GM12878 (cell line): ENCODE measurements around the gene CHD1L. TPM values are rescaled to one million over a fixed set of nuclear protein-coding genes. Genes with fewer than 3 reads are reported as not detected.
A peak's percentile ranks its signal among the peaks of the same experiment; 100 is the strongest.
"Not testable (repeated sequence)": the region's sequence is repeated elsewhere in the genome, so short reads cannot be mapped to it uniquely, and the experiment has no call there.

Experiments used
- ATAC-seq: fragments of 200-7000 bp; cut with Tn5 transposase; 3 replicates; pipeline ENCODE4 v1.9.1; 2020; ENCODE audit warnings: mild to moderate bottlenecking, moderate library complexity
- BruUV-seq: library from RNA; stranded (reverse); fragments of 400-500 nt; replicated peaks from 2 replicates; lab custom pipeline; 2021; lab: Mats Ljungman, UMichigan
- CTCF ChIA-PET: fragments of 300-600 bp; sonication (Branson Sonifier 250); formaldehyde crosslinking; extraction: SDS; loops from one replicate; lab custom pipeline; 2021; ENCODE audit warnings: inconsistent platforms; lab: Yijun Ruan, JAX
- POLR2A ChIA-PET: fragments of 350-600 bp; formaldehyde crosslinking; extraction: SDS; loops from one replicate; lab custom pipeline; 2021; ENCODE audit warnings: inconsistent platforms; lab: Charles Lee
- RAD21 ChIA-PET: fragments of 300-600 bp; sonication (Branson Sonifier 250); formaldehyde crosslinking; loops from one replicate; lab custom pipeline; 2023; ENCODE audit warnings: antibody characterized with exemption; ENCODE audit not compliant: unreplicated experiment; lab: Charles Lee
- SMC1A ChIA-PET: fragments of 300-600 bp; sonication (Branson Sonifier 250); formaldehyde crosslinking; loops from one replicate; lab custom pipeline; 2023; ENCODE audit not compliant: unreplicated experiment, uncharacterized antibody; lab: Charles Lee
- DNase-seq: peaks from one replicate; pipeline ENCODE4 v3.0.0-alpha.2; 2011; ENCODE audit warnings: low read depth, low spot score
- FAIRE-seq: peaks from 3 replicates; lab custom pipeline; 2011; peaks lifted over from hg19 to GRCh38; lab: Jason Lieb, UNC
- H2AFZ ChIP-seq: 2 replicates; pipeline ENCODE4 v1.6.0; 2011; ENCODE audit warnings: low read depth, low read length, control low read depth; ENCODE audit not compliant: control insufficient read depth
- H3K27ac ChIP-seq: 2 replicates; pipeline ENCODE4 v1.5.1; 2011; ENCODE audit warnings: control low read depth; ENCODE audit not compliant: control insufficient read depth, insufficient read depth
- H3K27me3 ChIP-seq, 2 experiments: replicated peaks in 1 of 2; 2 replicates each; pipeline versions ENCODE4 v1.6.0 to v1.6.1; 2011; ENCODE audit warnings: low read length in 1 of 2; ENCODE audit not compliant: control insufficient read depth in 2 of 2, insufficient read depth in 2 of 2
- H3K36me3 ChIP-seq, 2 experiments: 2 replicates each; pipeline ENCODE4 v1.5.1; 2011; ENCODE audit warnings: low read length in 1 of 2; ENCODE audit not compliant: control insufficient read depth in 2 of 2, insufficient read depth in 2 of 2
- H3K4me1 ChIP-seq: 2 replicates; pipeline ENCODE4 v1.6.1; 2011; ENCODE audit warnings: mild to moderate bottlenecking, low read length, moderate library complexity, mixed read lengths; ENCODE audit not compliant: control insufficient read depth, insufficient read depth
- H3K4me2 ChIP-seq: 2 replicates; pipeline ENCODE4 v1.6.0; 2011; ENCODE audit warnings: control low read depth; ENCODE audit not compliant: control insufficient read depth, insufficient read depth
- H3K4me3 ChIP-seq: fragments of 200-600 bp; sonication (generic); 2 replicates; pipeline ENCODE4 v1.5.1; 2016
- H3K79me2 ChIP-seq: 2 replicates; pipeline ENCODE4 v1.6.0; 2011; ENCODE audit warnings: low read length; ENCODE audit not compliant: control insufficient read depth, insufficient read depth
- H3K9ac ChIP-seq: 2 replicates; pipeline ENCODE4 v1.8.0; 2011; ENCODE audit warnings: low read length, control low read depth, mixed read lengths; ENCODE audit not compliant: control insufficient read depth, insufficient read depth
- H3K9me3 ChIP-seq: replicated peaks from 3 replicates; pipeline ENCODE4 v1.5.1; 2011; ENCODE audit warnings: mild to moderate bottlenecking, low read length; ENCODE audit not compliant: control insufficient read depth, insufficient read depth
- H4K20me1 ChIP-seq: 2 replicates; pipeline ENCODE4 v1.6.0; 2011; ENCODE audit not compliant: control insufficient read depth, insufficient read depth
- CBFB ChIP-seq: IDR thresholded peaks from 2 replicates; pipeline ENCODE4 v1.6.1; 2016; ENCODE audit warnings: antibody characterized with exemption, low read depth
- CBX5 ChIP-seq: sonication (generic); IDR thresholded peaks from 2 replicates; pipeline ENCODE4 v1.6.1; 2016; ENCODE audit warnings: low read depth, moderate library complexity, mild to moderate bottlenecking, inconsistent platforms
- CHD2 ChIP-seq: IDR thresholded peaks from 2 replicates; pipeline ENCODE4 v1.6.1; 2011; ENCODE audit warnings: low read depth, low read length, improper control_type of control experiment, borderline replicate concordance
- CTCF ChIP-seq, 3 experiments: IDR thresholded peaks in 2 of 3; conservative IDR thresholded peaks in 1 of 3; 2 replicates each; pipeline ENCODE4 v1.5.1; 2011; ENCODE audit warnings: low read depth in 3 of 3, low read length in 3 of 3, mild to moderate bottlenecking in 3 of 3, control low read depth in 2 of 3, moderate library complexity in 2 of 3, inconsistent platforms in 1 of 3, mixed read lengths in 1 of 3; ENCODE audit not compliant: control insufficient read depth in 2 of 3, insufficient read depth in 1 of 3; ENCODE audit errors: extremely low read depth in 1 of 3
- ELK1 ChIP-seq: IDR thresholded peaks from 2 replicates; pipeline ENCODE4 v1.6.1; 2012; ENCODE audit warnings: low read depth, low read length, improper control_type of control experiment
- FOXK2 ChIP-seq: fragments of 450-650 bp; IDR thresholded peaks from 2 replicates; pipeline ENCODE4 v1.6.1; 2017; ENCODE audit warnings: mild to moderate bottlenecking, moderate library complexity
- HCFC1 ChIP-seq: fragments of 150-350 bp; IDR thresholded peaks from 2 replicates; pipeline ENCODE4 v1.6.1; 2014; ENCODE audit warnings: low read length
- NBN ChIP-seq: fragments of 450-650 bp; IDR thresholded peaks from 2 replicates; pipeline ENCODE4 v1.6.1; 2016
- NFIC ChIP-seq: IDR thresholded peaks from 2 replicates; pipeline ENCODE4 v1.6.1; 2012; ENCODE audit warnings: low read depth, mild to moderate bottlenecking, inconsistent platforms, low read length, moderate library complexity
- NR2F1 ChIP-seq: fragments of 450-650 bp; conservative IDR thresholded peaks from 2 replicates; pipeline ENCODE4 v1.6.1; 2017; ENCODE audit warnings: mild to moderate bottlenecking
- PAX8 ChIP-seq: fragments of 450-650 bp; IDR thresholded peaks from 2 replicates; pipeline ENCODE4 v1.6.1; 2017; ENCODE audit warnings: mild to moderate bottlenecking, moderate library complexity
- SMAD1 ChIP-seq: fragments of 450-650 bp; IDR thresholded peaks from 2 replicates; pipeline ENCODE4 v1.6.1; 2018; ENCODE audit warnings: mild to moderate bottlenecking, low read depth; ENCODE audit not compliant: partially characterized antibody
- TCF12 ChIP-seq: IDR thresholded peaks from 2 replicates; pipeline ENCODE4 v1.6.1; 2011; ENCODE audit warnings: low read depth, mild to moderate bottlenecking, low read length
- TCF7 ChIP-seq: IDR thresholded peaks from 2 replicates; pipeline ENCODE4 v1.6.1; 2014; ENCODE audit warnings: antibody characterized with exemption, borderline replicate concordance
- ZNF274 ChIP-seq: IDR thresholded peaks from one replicate; pipeline ENCODE4 v1.8.0; 2011; ENCODE audit not compliant: insufficient read length, insufficient read depth
- ZSCAN29 ChIP-seq: fragments of 450-650 bp; IDR thresholded peaks from 2 replicates; pipeline ENCODE4 v1.6.1; 2017; ENCODE audit warnings: mild to moderate bottlenecking, moderate library complexity
- WGBS: methylation state at CpG from one replicate; pipeline ENCODE4 v1.1.6; 2016; ENCODE audit warnings: low lambda C conversion rate; ENCODE audit not compliant: insufficient replicate concordance, insufficient coverage; ENCODE audit errors: missing lambda C conversion rate; 5-methylcytosine and 5-hydroxymethylcytosine counted together
- in situ Hi-C: fragments of 300-500 bp; cut with MboI; formaldehyde crosslinking; loops from 9 replicates; pipeline ENCODE4 v1.14.3; 2018; ENCODE audit warnings: mixed read lengths
- intact Hi-C: fragments of 100-400 bp; cut with micrococcal nuclease; formaldehyde crosslinking; loops from one replicate; pipeline ENCODE4 v1.14.2; 2022; ENCODE audit not compliant: unreplicated experiment
- polyA plus RNA-seq, 11 experiments: library from polyadenylated mRNA; depleted of rRNA in 4 of 11; unstranded in 6 of 11; stranded (reverse) in 5 of 11; fragments of >200 nt; fragmentation: Nextera tagmentation in 4 of 11; fragmentation: Illumina TruSeq in 1 of 11; extraction: Ambion mirVana in 4 of 11; extraction: Trizol in 1 of 11; gene quantifications; 1 replicate in 1 of 11; 2 replicates in 10 of 11; pipeline versions ENCODE4 v1.2.1 to v1.2.3, GENCODE V29; 2011 to 2016; ENCODE audit warnings: inconsistent platforms in 2 of 11, missing spikeins in 2 of 11, low read depth in 1 of 11
- total RNA-seq, 4 experiments: library from RNA; depleted of rRNA in 3 of 4; stranded (reverse); fragments of >200 nt in 3 of 4; fragmentation: Illumina TruSeq in 1 of 4; extraction: Trizol in 1 of 4; gene quantifications; 2 replicates each; pipeline versions ENCODE4 v1.2.1 to v1.2.3, GENCODE V29; 2013 to 2021

The CHD1L gene
- total and polyA plus RNA-seq, 10 of the 15 experiments (the other 5 are each of a cell fraction or from before 2014, with no cell fraction given): 21.2 to 54.2 (median 44.5) TPM

- TF ChIP-seq ZNF274 (no peak), TCF7 (no peak), NFIC (no peak), CHD2 (peak; percentile 68), CBX5 (no peak), PAX8 (no peak), ZSCAN29 (peak; percentile 6; the same call in 1 of the 2 replicates), NBN (no peak; the same call in 1 of the 2 replicates), TCF12 (0 out of 2 replicates have a peak, but pooled peaks have one; percentile 48), FOXK2 (no peak), HCFC1 (peak; percentile 44; the same call in 1 of the 2 replicates), NR2F1 (peak; percentile 83), SMAD1 (no peak), ELK1 (no peak; the same call in 1 of the 2 replicates), CTCF (IDR thresholded peaks at IDR 0.05 in 2 of 3, conservative IDR thresholded peaks at IDR 0.05 in 1 of 3; ENCODE audit: control insufficient read depth in 2 of 3, extremely low read depth in 1 of 3, insufficient read depth in 1 of 3, low read depth in 3 of 3, low read length in 3 of 3) (peak; percentile 89 to 99 (median 93)), CBFB (no peak)
These were observed at the start of gene CHD1L (continued) for GRCh38 chr1:147242449-147243227.

GRCh38 chr1:147197324-147197723, 45.2 kb upstream of the CHD1L start:
- 67% methylated on average over 3 of the region's 3 CpGs for whole genome bisulfite sequencing
- POLR2A ChIA-PET, H3K79me2 ChIP-seq, H3K9me3 ChIP-seq, H3K9ac ChIP-seq, H3K36me3 ChIP-seq, H3K27me3 ChIP-seq, BruUV-seq, RAD21 ChIA-PET, FAIRE-seq, H3K27ac ChIP-seq, H3K4me3 ChIP-seq, intact Hi-C loops, ATAC-seq, H4K20me1 ChIP-seq, SMC1A ChIA-PET, in situ Hi-C loops, CTCF ChIA-PET, H3K4me1 ChIP-seq, DNase-seq, H2AFZ ChIP-seq, H3K4me2 ChIP-seq: not testable (repeated sequence)
